Renal cortex interstitium (tissue), 15 donors: ENCODE results near the gene ZNF80. TPM values are rescaled to one million over a fixed set of nuclear protein-coding genes. Genes with fewer than 3 reads are reported as not detected.
"Not testable (repeated sequence)": the region's sequence is repeated elsewhere in the genome, so short reads cannot be mapped to it uniquely, and the experiment has no call there.

ENCODE experiments used
- DNase-seq, 11 donors: peaks; one replicate each; pipeline ENCODE4 v3.0.0-alpha.2; 2013; ENCODE audit warnings: low read depth in 9 of 11, low spot score in 4 of 11; ENCODE audit errors: extremely low read depth in 1 of 11
- long read RNA-seq, 16 experiments: transcript quantifications; one replicate each; lab custom pipeline, GENCODE V29; 2026
- polyA plus RNA-seq, 3 donors: library from polyadenylated mRNA; unstranded; fragments of 120-200 nt; gene quantifications; one replicate each; pipeline ENCODE4 v1.2.1, GENCODE V29; 2013; ENCODE audit not compliant: insufficient read length in 3 of 3

Gene ZNF80
- under 1 TPM in 1 of 3 donors, not detected in 2; 0.11 TPM for polyA plus RNA-seq
- long read RNA-seq, donor 1, result 0 reads
- long read RNA-seq, donor 2, result 0 reads
- long read RNA-seq, donor 3, result 0 reads
- long read RNA-seq, donor 4, result 0 reads
- long read RNA-seq, donor 5, result 0 reads
- long read RNA-seq, donor 6, result 0 reads
- long read RNA-seq, donor 7, result 0 reads
- long read RNA-seq, donor 8, result 0 reads
- long read RNA-seq, donor 9, result 0 reads
- long read RNA-seq, donor 10, partial matches to known transcripts, result 0 of 1 reads
- long read RNA-seq, donor 10, other reads (novel, unspliced or antisense), result 0 of 1 reads
- long read RNA-seq, donor 11, result 0 reads
- long read RNA-seq, donor 12, result 0 reads
- long read RNA-seq, donor 13, result 0 reads
- long read RNA-seq, donor 14, result 0 reads
- long read RNA-seq, donor 15, result 0 reads
- long read RNA-seq, donor 16, partial matches to known transcripts, result 0 of 1 reads
- long read RNA-seq, donor 16, other reads (novel, unspliced or antisense), result 0 of 1 reads

GRCh38 chr3:114237478-114237877 is at the start of gene ZNF80:
Gene ZNF80, minus strand, starts transcription at chr3:114237578. Its CDS starts 504 bp downstream, at chr3:114237074.
- DNase-seq, result not testable (repeated sequence)

DNA sequence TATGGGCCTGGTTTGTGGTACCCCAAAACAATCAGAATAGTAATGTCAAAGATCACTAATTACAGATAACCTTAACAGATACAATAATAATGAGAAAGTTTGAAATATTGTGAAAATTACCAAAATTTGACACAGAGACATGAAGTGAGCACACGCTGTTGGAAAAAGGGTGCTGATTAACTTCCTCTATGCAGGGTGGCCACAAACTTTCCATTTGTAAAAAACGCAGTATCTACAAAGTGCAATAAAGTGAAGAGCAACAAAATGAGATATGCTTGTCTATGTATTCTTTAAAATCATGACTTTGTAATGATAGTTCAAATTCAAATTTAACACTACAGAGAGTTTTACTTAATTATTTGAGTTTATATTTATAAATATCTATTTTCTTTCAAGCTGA is 48.9 kb upstream of the ZNF80 start:
- DNase-seq, result no peak

- no peak for DNase-seq
Observed at GRCh38 chr3:114285648-114286230, 48.4 kb upstream of the ZNF80 start.

DNA sequence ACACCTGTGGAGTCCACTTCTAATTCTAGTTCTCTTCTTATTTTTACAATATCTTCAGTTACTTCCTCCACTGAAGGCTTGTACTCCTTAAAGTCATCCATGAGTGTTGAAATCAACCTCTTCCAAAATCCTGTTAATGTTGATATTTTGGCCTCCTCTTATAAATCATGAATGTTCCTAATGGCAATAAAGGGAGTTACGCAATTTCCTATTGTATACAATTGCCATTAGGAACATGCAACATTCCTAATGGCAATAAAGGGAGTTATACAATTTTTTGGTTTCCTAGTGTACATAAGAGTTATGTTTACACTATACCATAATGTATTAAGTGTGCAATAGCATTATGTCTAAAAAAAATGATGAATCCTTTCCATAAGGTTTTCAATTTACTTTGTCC is 47.3 kb upstream of the ZNF80 start:
- no peak for DNase-seq

DNA sequence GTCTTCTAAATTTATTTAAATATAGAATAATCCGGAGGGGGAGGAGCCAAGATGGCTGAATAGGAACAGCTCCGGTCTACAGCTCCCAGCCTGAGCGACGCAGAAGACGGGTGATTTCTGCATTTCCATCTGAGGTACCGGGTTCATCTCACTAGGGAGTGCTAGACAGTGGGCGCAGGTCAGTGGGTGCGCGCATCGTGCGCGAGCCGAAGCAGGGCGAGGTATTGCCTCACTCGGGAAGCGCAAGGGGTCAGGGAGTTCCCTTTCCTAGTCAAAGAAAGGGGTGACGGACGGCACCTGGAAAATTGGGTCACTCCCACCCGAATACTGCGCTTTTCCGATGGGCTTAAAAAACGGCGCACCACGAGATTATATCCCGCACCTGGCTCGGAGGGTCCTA is 39.5 kb upstream of the ZNF80 start:
- not testable (repeated sequence) for DNase-seq

GRCh38 chr3:114274929-114275328 is 37.6 kb upstream of the ZNF80 start:
- no peak for DNase-seq

- DNase-seq, result no peak
Observed at GRCh38 chr3:114272271-114272670, 34.9 kb upstream of the ZNF80 start.

DNA sequence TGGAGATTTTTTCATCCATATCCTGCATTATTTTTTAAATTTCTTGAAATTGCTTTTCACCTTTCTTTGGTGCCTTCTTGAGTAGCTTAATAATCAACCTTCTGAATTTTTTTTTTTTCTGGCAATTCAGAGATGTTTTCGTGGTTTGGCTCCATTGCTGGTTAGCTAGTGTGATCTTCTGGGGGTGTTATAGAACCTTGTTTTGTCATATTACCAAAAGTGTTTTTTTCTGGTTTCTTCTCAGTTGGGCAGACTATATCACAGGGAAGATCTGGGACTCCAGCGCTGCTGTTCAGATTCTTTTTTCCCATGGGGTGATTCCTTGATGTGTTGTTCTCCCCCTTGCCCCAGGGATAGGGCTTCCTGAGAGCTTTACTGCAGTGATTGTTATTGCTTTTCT is 32.6 kb upstream of the ZNF80 start:
- no peak for DNase-seq

DNA sequence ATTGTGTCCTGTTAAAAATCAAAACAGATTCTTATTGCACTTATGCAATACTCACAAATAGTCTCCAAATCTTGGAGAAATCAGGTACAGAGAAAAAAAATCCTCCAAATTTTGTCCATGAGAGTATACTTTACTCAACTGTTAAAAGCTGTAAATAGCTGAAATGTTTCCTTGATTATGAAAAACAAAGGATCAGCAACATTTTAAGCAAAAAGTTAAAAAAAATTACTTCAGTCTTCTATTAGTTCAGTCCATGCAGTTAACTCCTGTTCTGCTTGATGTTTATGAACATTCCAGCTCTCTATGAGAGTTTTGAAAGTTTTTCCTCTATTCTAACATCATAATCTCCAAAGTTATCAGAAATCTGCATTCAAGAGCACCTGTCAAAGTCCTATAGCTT is 22.8 kb upstream of the ZNF80 start:
- DNase-seq, result no peak

- no peak for DNase-seq
Observed at GRCh38 chr3:114259566-114259965, 22.2 kb upstream of the ZNF80 start.

DNA sequence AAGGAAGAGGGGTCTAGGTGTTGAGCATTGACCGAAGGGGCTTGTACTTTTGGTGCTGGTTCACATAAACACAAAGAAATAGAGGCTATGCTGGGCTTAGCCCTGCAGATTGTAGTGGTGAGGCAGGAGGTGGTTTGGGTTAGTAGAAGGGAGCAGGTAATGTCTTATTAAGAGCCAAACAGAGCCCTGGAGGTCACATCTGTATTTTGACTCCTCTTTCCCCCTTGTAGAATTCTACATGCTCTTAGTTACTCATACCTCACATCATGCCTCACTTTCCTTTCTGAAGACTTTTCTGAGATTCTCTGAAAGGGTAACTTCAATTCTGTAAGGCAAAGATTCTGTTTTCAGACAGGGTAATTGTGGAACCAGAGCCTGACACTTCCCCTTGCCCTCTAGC is 16.1 kb upstream of the ZNF80 start:
- no peak for DNase-seq

DNA sequence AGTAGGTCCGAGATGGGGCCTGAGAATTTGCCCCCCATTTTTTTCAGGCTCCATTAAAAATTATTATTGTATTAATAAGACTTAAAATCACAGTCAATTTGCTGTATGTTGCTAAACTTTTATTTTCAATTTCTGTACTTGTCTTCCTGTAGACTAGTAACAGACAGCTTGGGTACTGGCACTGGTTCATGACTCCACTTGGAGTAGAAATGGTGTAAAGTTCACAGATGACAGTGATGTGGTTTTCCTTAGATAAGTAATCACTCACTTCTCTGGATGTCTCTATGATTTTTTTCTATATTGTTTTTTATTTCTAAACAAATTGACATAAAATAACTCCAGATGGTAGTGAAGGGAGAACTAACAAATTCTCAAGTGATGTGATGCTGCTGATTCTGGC is 15.6 kb upstream of the ZNF80 start:
- no peak for DNase-seq

DNA sequence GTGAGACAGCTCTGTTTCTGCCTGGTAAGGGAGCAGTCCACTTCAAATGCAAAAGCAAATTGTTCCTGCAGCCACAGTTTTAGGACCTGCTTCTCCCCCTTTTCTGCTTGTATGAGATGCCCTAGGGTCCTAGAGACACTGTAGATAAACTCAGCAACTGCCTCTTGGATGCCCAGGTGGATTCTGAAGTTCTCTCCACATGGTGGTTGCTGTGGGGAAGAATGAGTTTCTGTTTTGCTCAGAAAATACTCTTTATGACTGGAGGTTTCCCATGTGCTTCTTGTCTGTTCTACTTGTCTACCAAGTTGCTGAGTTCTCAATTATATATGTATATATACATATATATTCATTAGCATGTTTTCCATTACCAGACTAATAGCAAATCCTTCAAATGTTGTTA is 5.6 kb upstream of the ZNF80 start:
- DNase-seq, result no peak

DNA sequence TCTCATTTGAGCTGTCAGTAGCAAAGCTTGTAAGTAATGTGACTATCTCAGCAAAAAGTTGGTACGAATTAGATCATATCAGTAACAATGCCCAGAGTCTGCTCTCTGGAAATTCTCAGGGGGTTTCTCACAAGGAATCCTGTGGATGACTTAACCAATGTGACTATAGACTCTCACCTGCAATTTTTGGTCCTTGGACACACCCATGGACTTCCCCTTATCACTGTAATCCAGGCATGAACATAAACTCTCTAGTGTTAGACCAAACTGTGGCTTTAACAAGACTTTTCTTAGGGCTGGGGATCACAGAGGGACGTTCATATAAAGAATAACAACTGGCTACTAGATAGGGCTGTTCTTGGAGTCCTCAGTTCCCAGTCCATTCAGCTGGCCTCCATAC is 3.9 kb upstream of the ZNF80 start:
- no peak for DNase-seq

DNA sequence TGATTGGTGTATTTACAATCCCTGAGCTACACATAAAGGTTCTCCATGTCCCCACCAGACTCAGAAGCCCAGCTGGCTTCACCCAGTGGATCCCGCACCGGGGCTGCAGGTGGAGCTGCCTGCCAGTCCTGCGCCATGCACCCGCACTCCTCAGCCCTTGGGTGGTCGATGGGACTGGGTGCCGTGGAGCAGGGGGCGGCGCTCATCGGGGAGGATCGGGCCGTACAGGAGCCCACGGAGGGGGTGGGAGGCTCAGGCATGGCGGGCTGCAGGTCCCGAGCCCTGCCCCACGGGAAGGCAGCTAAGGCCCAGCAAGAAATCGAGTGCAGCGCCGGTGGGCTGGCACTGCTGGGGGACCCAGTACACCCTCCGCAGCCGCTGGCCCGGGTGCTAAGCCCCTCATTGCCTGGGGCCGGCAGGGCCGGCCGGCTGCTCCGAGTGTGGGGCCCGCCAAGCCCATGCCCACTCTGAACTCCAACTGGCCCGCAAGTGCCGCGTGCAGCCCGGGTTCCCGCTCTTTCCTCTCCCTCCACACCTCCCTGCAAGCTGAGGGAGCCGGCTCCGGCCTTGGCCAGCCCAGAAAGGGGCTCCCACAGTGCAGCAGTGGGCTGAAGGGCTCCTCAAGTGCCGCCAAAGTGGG is 888 bp upstream of the ZNF80 start:
- not testable (repeated sequence) for DNase-seq

- no peak for DNase-seq
Observed at GRCh38 chr3:114235431-114235830, 1.9 kb downstream of the ZNF80 start.

GRCh38 chr3:114234745-114235144 is 2.6 kb downstream of the ZNF80 start:
- DNase-seq, result no peak

DNA sequence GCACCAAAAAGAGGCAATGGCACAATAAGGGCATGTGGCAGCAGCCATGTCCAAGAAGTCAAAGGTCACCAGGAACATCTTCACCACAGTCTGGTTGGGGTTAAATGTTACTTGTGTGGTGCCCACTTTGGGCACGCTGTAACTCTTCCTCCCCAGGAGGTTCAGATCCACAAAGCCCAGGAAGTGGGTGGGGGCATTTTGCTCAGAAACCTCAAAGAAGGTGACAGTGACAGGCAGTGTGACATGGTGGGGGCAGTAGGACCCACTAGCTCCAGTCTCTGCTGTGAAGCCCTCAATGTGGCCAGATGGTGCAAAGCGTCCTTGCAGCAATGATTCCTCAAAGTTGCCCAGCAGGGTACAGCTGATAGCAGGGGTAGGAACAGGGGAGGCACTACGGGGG is 5.8 kb downstream of the ZNF80 start:
- DNase-seq, result no peak

DNA sequence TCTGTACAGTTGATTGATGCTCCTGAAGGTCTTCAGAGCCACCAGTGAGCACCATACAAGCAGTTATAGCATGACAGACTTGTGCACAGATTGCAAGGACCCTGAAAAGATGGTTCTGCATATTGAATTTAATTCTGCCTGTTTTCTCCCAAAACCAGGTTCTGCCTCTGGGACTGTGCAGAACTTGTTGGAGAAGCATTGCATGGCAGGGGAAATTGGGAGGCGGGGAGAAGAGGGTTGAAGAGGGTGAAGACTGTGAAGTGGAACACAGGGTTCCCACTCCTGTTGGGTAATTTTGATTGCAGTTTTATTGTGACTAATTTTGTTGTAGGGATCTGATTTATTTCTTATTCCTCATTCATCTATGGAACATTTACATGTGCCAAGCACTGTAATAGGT is 10.3 kb downstream of the ZNF80 start:
- DNase-seq, result no peak

- no peak for DNase-seq
Observed at GRCh38 chr3:114226313-114226712, 11.1 kb downstream of the ZNF80 start.
